Common myeloid progenitor, CD34-positive (primary cell): ENCODE data around the gene FBXL4.
A peak's percentile ranks its signal among the peaks of the same experiment; 100 is the strongest.

ENCODE experiments used
- CTCF ChIA-PET: fragments of 350-600 bp; sonication (Branson Sonifier 250); formaldehyde crosslinking; loops from one replicate; lab custom pipeline; 2021; ENCODE audit warnings: antibody characterized with exemption; lab: Charles Lee
- POLR2A ChIA-PET: fragments of 350-600 bp; sonication (Branson Sonifier 250); formaldehyde crosslinking; loops from one replicate; lab custom pipeline; 2021; ENCODE audit warnings: antibody characterized with exemption; lab: Charles Lee
- DNase-seq, 3 donors: peaks; one replicate each; pipeline versions ENCODE4 v3.0.0 to v3.0.0-alpha.2; 2013
- H3K27ac ChIP-seq, 2 experiments: 1 replicate in 1 of 2; 2 replicates in 1 of 2; pipeline ENCODE4 v1.7.0; 2013; ENCODE audit warnings: inconsistent platforms in 2 of 2, low read length in 2 of 2, mild to moderate bottlenecking in 2 of 2, low read depth in 1 of 2, moderate library complexity in 1 of 2; ENCODE audit not compliant: severe bottlenecking in 2 of 2, insufficient read depth in 1 of 2, poor library complexity in 1 of 2
- H3K27me3 ChIP-seq, 5 experiments: replicated peaks in 2 of 5; 1 replicate in 3 of 5; 2 replicates in 2 of 5; pipeline versions ENCODE4 v1.6.1 to v1.7.0; 2013; ENCODE audit warnings: low read length in 4 of 5, mild to moderate bottlenecking in 2 of 5, moderate library complexity in 2 of 5, inconsistent platforms in 1 of 5; ENCODE audit not compliant: insufficient read depth in 5 of 5, control insufficient read depth in 4 of 5
- H3K36me3 ChIP-seq, 4 experiments: 1 replicate in 2 of 4; 2 replicates in 2 of 4; pipeline versions ENCODE4 v1.6.1 to v1.7.0; 2013; ENCODE audit warnings: low read length in 3 of 4, control low read depth in 1 of 4, mild to moderate bottlenecking in 1 of 4; ENCODE audit not compliant: control insufficient read depth in 4 of 4, insufficient read depth in 4 of 4
- H3K4me1 ChIP-seq, 4 experiments: 1 replicate in 3 of 4; 2 replicates in 1 of 4; pipeline versions ENCODE4 v1.6.1 to v1.7.1; 2013; ENCODE audit warnings: low read length in 3 of 4, mild to moderate bottlenecking in 3 of 4, control low read depth in 1 of 4, inconsistent platforms in 1 of 4, moderate library complexity in 1 of 4; ENCODE audit not compliant: control insufficient read depth in 4 of 4, insufficient read depth in 4 of 4; ENCODE audit errors: control extremely low read depth in 1 of 4
- H3K4me3 ChIP-seq, 7 experiments: 1 replicate in 4 of 7; 2 replicates in 3 of 7; pipeline versions ENCODE4 v1.5.1 to v1.7.0; 2013; ENCODE audit warnings: mild to moderate bottlenecking in 7 of 7, low read length in 6 of 7, moderate library complexity in 6 of 7, inconsistent platforms in 2 of 7, low read depth in 2 of 7, control low read depth in 1 of 7; ENCODE audit not compliant: insufficient read depth in 4 of 7, control insufficient read depth in 1 of 7; ENCODE audit errors: extremely low read depth in 1 of 7
- H3K9me3 ChIP-seq, 5 experiments: 1 replicate in 4 of 5; 2 replicates in 1 of 5; pipeline versions ENCODE4 v1.6.1 to v1.7.1; 2013; ENCODE audit warnings: low read length in 4 of 5, mild to moderate bottlenecking in 2 of 5, inconsistent platforms in 1 of 5, low read depth in 1 of 5, moderate library complexity in 1 of 5; ENCODE audit not compliant: control insufficient read depth in 4 of 5, insufficient read depth in 2 of 5; ENCODE audit errors: control extremely low read depth in 1 of 5
- WGBS: methylation state at CpG from one replicate; pipeline ENCODE4 v1.1.5; 2013; ENCODE audit not compliant: insufficient coverage; 5-methylcytosine and 5-hydroxymethylcytosine counted together

FBXL4 gene

DNA sequence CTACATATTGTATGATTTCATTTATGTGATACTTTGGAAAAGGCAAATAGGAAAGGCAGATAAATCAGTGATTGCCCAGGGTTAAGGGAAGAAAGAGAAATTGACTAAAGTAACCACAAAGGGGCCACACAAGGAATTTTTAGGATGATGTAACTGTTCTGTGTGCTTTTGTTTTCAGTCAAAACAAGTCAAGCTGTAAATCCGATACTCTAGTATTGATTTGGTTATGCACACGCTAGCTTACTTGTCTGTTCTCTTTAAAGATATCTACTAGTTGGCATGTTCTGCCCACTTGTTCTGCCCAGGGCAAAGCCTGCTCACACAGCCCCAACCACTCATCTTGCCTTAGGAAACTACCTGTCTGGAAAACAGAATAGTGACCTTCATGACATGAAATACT lies 6.4 kb downstream of the FBXL4 start:
- Histone ChIP-seq H3K27ac (no peak overlapping the region), H3K4me3 (no peak overlapping the region), H3K36me3 (peaks cover 0 to 12% (median 2%) of the 10 kb centered on the region in 4 experiments), H3K27me3 (no peaks in the 10 kb centered on the region), H3K9me3 (peaks cover 9 to 31% (median 15%) of the 10 kb centered on the region in 5 experiments), H3K4me1 (peaks cover 4 to 15% (median 8%) of the 10 kb centered on the region in 4 experiments)
- 95% methylated on average over 2 of the region's 2 CpGs for WGBS
- no peak for DNase-seq
- ChIA-PET POLR2A (no interaction called here), CTCF (no interaction called here)

DNA sequence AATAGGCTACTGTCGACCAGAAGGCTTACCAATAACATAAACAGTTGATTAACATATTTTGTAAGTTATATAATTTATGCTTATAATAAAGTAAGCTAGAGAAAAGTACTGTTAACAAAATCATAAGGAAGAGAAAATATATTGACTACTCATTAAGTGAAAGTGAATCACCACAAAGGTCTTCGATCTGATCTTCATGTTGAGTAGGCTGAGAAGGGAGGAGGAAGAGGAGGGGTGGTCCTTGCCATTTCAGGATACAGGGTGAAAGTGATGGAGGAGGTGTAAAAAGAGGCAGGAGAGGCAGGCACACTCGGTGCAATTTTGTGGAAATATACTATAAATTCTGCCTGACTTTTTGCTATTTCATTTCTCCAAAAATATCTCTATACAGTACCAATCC lies 10.4 kb downstream of the FBXL4 start:
- WGBS = no CpG with 5 or more reads among the region's 3 CpGs
- H3K9me3 ChIP-seq = peaks cover 4 to 26% (median 15%) of the 10 kb centered on the region in 5 experiments
- peaks cover 0 to 12% (median 2%) of the 10 kb centered on the region in 4 experiments for H3K36me3 ChIP-seq
- ChIA-PET CTCF (no interaction called here), POLR2A (no interaction called here)
- H3K27me3 ChIP-seq = no peaks in the 10 kb centered on the region
- DNase-seq = no peak
- H3K4me1 ChIP-seq = peaks cover 11 to 14% (median 13%) of the 10 kb centered on the region in 4 experiments
- no peak overlapping the region for H3K4me3 ChIP-seq
- no peak overlapping the region for H3K27ac ChIP-seq

DNA sequence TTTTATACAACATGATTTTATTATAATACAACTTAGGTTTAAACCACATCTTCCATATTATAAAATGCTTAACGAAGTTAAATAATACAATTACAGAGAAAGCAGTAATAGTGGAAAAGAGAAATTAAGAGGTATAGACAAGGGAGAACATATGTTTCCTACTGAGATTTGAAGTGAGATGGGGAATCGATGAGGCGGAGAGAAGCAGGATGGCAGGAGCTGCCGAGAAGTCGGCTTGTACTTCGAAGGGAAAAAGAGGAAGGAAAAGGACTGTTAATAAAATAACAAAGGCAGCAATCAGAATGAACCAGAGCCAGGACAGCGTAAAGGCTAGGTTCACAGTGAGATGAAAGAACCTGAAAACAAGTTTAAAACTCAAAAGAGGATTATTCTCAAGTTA lies 15.4 kb downstream of the FBXL4 start:
- Histone ChIP-seq H3K36me3 (peaks cover 0 to 2% (median 0%) of the 10 kb centered on the region in 4 experiments), H3K27ac (no peak overlapping the region), H3K9me3 (no peaks in the 10 kb centered on the region), H3K27me3 (no peaks in the 10 kb centered on the region), H3K4me3 (peak overlapping the region in 6 of 7 experiments; percentile 27 to 54 (median 40)), H3K4me1 (peaks cover 12 to 24% (median 15%) of the 10 kb centered on the region in 4 experiments)
- DNase-seq = peak; percentile 22 to 58 (median 50)
- CTCF ChIA-PET = no interaction called here
- 0% methylated on average over 5 of the region's 7 CpGs for WGBS
- POLR2A ChIA-PET = no interaction called here

DNA sequence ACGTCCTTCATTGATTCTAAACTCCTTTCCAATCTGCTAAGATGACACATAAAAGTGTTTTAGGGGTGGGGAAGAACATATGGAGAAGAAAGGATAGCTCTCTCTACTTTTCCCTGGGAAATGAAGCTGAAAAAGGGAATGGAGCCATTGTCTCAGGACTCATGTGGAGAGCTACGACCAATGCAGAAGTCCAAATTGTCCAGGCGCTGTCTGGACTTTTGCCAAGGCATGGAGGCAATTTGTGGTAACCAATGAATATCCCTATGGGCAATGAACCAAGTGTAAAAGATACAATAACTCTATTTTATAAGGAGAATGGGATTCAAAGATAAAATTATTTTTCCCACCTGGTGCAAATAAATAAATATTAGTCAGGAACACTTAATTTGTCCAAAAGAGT lies 16.1 kb downstream of the FBXL4 start:
- Histone ChIP-seq H3K27me3 (no peaks in the 10 kb centered on the region), H3K36me3 (peaks cover 0 to 5% (median 2%) of the 10 kb centered on the region in 4 experiments), H3K27ac (no peak overlapping the region), H3K4me1 (peaks cover 12 to 24% (median 15%) of the 10 kb centered on the region in 4 experiments), H3K9me3 (no peaks in the 10 kb centered on the region), H3K4me3 (no peak overlapping the region)
- ChIA-PET POLR2A (no interaction called here), CTCF (interaction anchor here (0.7 to 1.5 kb wide), 2 partner anchors 34 to 65 kb away, joined by 3 to 4 read pairs; no protein-coding TSS in a partner anchor)
- 100% methylated on average over 1 of the region's 3 CpGs for WGBS
- DNase-seq = no peak

DNA sequence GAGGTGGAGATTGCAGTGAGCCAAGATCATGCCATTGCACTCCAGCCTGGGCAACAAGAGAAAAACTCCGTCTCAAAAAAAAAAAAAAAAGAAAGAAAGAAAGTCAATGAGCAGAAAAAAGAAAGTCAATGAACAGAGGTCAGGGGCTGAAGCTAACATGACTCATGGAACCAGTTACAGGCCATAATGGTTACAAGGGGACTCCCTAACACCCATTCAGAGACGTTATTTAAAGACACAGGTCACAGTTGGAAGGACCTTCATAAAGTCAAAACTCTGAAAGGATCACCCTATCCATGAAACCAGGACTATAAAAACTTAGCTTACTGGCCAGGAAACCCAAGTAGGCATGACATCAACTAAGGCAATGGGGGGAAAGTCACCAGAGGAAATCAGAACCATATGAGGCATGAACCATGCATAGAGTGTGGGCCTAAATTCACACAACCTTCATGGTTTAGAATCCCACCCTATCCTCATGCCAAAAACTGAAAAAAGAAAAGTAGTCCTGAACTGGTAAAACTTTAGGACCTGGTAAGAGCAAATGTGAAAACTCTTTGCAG lies 18.2 kb downstream of the FBXL4 start:
- ChIA-PET CTCF (no interaction called here), POLR2A (no interaction called here)
- Histone ChIP-seq H3K4me3 (no peak overlapping the region), H3K4me1 (peaks cover 12 to 24% (median 15%) of the 10 kb centered on the region in 4 experiments), H3K27me3 (no peaks in the 10 kb centered on the region), H3K36me3 (peaks cover 0 to 15% (median 12%) of the 10 kb centered on the region in 4 experiments), H3K27ac (no peak overlapping the region), H3K9me3 (no peaks in the 10 kb centered on the region)
- WGBS = no CpG with 5 or more reads among the region's 2 CpGs
- DNase-seq = no peak

DNA sequence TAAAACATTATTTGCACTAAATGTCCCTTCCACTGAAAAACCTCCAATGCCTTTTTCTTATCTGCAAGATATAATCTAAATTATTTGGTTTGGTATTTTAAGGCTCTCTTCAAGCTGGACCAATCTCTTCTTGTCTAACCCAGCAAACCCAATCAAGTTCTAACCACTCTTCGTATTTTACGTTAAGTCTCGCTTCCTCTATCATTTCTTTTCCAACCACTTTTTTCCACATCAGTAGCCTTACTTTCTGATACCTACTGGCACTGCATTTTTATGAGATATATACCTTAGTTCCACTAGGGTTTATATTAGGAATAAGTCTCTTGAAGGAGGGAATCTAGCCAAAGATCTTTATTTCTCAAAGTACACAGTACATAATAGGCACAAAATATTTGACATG lies 19.1 kb downstream of the FBXL4 start:
- POLR2A ChIA-PET = no interaction called here
- 100% methylated on average over 3 of the region's 3 CpGs for WGBS
- DNase-seq = no peak

DNA sequence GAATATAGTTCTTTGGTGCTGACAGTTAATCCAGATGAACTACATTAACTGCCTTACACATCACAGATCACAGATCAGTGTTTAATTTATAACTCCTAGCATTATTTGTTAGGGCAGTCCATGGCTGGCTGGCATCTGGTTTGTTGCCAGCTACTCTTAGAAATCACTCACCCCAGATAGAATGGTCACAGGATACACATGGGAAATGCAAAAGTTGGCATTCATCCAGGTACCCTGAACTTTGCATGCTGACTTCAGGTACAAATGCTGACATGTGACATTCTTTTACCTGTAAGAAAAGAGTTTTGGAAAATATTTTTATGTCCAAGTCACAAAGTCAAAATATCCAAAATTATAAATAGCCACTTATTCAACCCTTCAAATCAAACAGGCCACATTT lies 20.2 kb downstream of the FBXL4 start:
- no peaks in the 10 kb centered on the region for H3K27me3 ChIP-seq
- peak in 2 of 3 donors; percentile 48 to 51 for DNase-seq
- H3K4me1 ChIP-seq = peaks cover 2 to 12% (median 3%) of the 10 kb centered on the region in 4 experiments
- H3K9me3 ChIP-seq = no peaks in the 10 kb centered on the region
- no peak overlapping the region for H3K27ac ChIP-seq
- ChIA-PET CTCF (no interaction called here), POLR2A (no interaction called here)
- peaks cover 0 to 16% (median 14%) of the 10 kb centered on the region in 4 experiments for H3K36me3 ChIP-seq
- H3K4me3 ChIP-seq = no peak overlapping the region

More for the DNA sequence above, 19.1 kb downstream of the FBXL4 start:
- CTCF ChIA-PET = no interaction called here
- no peak overlapping the region for H3K27ac ChIP-seq
- H3K27me3 ChIP-seq = no peaks in the 10 kb centered on the region
- H3K4me1 ChIP-seq = peaks cover 12 to 23% (median 14%) of the 10 kb centered on the region in 4 experiments
- no peak overlapping the region for H3K4me3 ChIP-seq
- H3K9me3 ChIP-seq = no peaks in the 10 kb centered on the region
- H3K36me3 ChIP-seq = peaks cover 0 to 15% (median 12%) of the 10 kb centered on the region in 4 experiments
